Measurements from ENCODE around the gene NRN1.

DNA sequence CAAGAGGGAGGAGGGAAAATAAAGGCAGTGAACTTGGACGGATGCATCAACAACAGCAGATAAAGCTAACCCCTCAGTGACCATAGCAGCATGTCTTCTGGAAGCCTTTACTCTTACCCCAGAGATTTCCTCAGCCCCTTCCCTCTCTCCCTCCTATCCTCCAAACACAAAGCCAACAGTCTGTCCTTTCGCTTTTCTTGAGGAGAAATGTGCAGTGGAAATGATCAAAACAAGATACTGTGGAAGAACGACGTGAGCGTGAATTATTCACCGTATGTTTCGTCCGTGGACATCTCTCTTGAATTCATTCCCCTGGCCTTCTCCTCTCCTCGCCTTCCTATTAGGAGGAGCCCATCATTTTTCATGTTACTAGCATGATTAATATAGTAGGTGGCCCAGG, 8.5 kb downstream of the NRN1 start:
- TF ChIP-seq, protein P1, sequence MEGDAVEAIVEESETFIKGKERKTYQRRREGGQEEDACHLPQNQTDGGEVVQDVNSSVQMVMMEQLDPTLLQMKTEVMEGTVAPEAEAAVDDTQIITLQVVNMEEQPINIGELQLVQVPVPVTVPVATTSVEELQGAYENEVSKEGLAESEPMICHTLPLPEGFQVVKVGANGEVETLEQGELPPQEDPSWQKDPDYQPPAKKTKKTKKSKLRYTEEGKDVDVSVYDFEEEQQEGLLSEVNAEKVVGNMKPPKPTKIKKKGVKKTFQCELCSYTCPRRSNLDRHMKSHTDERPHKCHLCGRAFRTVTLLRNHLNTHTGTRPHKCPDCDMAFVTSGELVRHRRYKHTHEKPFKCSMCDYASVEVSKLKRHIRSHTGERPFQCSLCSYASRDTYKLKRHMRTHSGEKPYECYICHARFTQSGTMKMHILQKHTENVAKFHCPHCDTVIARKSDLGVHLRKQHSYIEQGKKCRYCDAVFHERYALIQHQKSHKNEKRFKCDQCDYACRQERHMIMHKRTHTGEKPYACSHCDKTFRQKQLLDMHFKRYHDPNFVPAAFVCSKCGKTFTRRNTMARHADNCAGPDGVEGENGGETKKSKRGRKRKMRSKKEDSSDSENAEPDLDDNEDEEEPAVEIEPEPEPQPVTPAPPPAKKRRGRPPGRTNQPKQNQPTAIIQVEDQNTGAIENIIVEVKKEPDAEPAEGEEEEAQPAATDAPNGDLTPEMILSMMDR (IDR thresholded peaks at IDR 0.05): no peak
- TF ChIP-seq POLR2A (IDR thresholded peaks at IDR 0.05): no peak

All from heart left ventricle (tissue), 13 donors.